HG03095 (cell line): ENCODE measurements around the gene ARF1.

Experiments
- ATAC-seq: cut with Tn5 transposase; IDR thresholded peaks from one replicate; pipeline ENCODE4 v1.9.1; 2021; ENCODE audit warnings: moderate library complexity; ENCODE audit not compliant: unreplicated experiment

ARF1 gene

GRCh38 chr1:228084797-228085196 is 2.3 kb downstream of the ARF1 start:
- ATAC-seq: no peak

- no peak for ATAC-seq
Measured at GRCh38 chr1:228085287-228085951, 2.9 kb downstream of the ARF1 start.

- no peak for ATAC-seq
Measured at GRCh38 chr1:228087771-228088251, 5.3 kb downstream of the ARF1 start.

DNA sequence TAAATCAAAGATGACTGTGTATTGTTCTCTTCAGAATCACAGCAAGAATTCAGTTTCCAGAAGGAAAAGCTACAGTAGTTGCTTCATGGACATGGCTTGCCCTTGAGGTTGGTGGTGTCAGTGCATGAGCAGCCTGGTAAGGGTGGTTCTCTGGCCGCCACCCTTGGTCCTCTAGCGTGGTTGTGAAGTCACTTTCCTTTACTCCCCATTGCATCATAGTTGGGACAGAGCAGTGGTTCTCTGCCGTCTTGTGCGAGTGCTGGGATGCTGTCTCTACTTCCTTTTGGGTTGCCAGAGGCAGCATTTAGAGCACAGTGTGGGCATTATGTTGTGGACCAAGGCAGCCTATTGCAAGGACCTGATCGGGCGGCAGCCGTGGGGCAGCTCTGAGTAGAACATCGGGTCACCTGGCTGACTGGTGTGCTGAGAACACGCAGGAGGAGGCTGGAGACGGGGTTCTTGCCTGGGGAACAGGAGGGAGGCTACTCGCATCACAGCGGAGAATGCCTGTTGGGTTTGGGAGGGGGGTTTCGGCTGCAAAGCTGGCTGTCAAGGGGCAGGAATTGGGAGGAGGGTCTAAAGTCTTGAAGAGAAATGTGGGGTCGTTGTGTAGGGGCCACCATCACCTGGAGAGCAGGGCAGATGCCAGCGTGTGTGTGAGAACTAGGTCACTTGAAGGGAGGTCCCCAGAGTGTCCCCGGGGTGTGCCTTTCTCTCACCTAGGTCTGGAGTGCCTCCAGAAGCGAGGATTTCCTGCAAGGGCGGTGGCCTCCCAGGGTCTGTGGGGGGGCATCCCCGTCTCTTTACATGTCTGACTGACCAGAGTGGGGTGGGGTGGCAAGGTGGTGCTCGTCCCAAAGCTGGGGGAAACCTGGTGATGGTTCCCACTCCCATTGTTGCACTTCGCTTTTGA is 6.3 kb downstream of the ARF1 start:
- ATAC-seq: no peak

- no peak for ATAC-seq
Measured at GRCh38 chr1:228089519-228090380, 7.2 kb downstream of the ARF1 start.

DNA sequence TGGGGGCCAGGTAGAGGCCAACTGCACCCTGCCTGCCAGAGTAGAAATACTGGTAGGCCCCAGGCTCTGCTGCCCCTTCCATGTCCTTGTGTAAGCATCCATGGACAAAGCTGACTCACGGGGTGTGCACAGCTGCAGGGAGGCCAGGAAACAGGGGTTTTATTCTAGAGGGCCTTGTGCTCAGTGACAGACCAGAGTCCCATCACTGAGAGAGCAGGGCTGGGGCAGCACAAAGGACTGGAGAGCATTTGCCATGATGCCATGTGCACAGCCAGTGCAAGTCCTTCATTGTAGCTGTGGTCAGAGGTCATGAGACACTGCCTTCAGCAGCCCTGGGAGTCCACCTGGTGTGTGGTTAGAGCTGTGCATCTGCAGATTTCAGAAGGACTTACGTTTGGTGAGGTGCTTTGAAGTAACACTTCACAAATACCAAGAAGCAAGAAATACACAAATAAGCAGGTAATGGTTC is 8.1 kb downstream of the ARF1 start:
- ATAC-seq: no peak

- ATAC-seq: no peak
Measured at GRCh38 chr1:228091084-228091483, 8.6 kb downstream of the ARF1 start.

DNA sequence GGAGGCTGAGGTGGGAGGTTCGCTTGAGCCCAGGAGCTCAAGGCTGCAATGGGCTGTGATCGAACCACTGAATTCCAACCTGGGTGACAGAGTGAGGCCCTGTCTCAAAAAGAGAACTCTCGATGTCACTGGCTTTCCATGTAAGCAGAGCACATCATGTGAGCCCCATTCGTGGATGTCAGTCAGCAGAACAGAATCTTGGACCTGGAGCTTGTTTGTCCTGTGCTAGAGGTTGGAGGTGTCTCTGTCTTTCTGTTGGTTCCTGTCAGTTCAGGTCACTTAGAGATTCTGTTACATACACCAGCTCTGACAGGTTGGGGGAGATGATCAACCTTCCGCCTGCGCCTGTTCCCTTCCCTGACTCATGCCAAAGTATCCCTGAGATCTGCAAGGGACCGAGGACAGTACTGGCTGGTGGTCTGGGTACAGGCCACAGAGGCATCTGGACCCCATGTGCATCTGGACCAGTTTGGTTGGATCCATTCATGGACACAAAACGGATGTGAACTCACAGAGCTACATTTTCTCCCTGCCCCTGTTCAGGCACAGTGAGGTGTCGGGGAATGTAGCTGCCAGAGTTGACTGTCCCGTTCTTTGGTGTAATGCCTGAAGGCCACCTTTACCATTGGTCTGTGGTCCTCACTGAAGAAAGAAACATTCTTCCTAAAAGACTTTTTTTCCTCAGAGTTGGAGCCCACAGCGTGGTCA is 10.0 kb downstream of the ARF1 start:
- ATAC-seq: no peak

DNA sequence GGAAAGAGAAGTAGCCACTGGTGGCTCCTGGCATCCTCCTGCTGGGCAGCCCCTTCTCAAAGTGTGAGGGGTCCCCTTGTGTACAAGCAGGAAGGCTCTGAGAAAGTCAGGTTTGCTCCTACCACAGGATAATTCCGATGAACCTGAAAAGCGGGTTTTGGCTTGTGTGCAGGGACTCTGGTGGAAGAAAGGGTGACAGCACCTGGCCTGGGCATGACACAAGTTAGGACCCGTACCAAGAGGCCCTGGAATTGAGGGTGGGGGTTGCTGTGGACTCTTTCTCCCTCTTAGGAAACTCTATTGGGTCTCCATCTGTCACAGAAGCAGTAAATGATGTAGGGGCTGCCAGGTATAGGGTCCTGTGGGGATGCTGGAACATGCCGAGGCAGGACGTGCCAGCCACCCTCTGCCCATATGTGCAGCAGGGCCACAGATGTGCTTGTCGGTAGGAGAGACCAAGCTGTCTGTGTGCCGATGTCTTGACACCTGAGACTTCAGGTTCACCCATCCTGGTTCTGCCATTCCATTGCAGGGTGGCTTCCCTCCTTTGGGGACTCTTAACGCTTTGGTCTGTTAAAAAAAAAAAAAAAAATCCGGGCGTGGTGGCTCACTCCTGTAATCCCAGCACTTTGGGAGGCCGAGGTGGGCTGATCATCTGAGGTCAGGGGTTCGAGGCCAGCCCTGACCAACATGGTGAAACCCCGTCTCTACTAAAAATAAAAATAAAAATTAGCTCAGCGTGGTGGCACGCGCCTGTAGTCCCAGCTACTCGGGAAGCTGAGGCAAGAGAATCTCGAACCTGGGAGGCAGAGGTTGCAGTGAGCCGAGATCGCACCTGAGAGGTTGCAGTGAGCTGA is 10.8 kb downstream of the ARF1 start:
- ATAC-seq: no peak

- no peak for ATAC-seq
Measured at GRCh38 chr1:228094432-228095016, 12.0 kb downstream of the ARF1 start.

DNA sequence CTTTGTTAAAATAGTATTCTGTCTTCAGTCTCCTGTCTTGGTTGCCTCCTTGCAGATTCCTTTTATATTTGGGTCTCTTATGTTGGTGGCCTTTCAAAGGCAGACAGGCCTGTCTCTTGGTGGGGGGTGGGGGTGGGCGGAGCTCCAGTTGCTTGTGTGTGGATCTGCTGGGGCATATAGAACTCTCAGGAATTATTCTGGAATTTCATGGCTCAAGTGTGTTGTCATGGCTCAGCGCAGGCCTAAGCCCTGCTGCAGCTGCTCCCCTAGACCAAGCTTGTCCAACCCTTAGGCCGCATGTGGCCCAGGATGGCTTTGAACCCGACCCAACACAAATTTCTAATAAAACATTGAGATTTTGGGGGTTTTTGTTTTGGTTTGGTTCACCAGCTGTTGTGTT is 12.7 kb downstream of the ARF1 start:
- ATAC-seq: no peak

DNA sequence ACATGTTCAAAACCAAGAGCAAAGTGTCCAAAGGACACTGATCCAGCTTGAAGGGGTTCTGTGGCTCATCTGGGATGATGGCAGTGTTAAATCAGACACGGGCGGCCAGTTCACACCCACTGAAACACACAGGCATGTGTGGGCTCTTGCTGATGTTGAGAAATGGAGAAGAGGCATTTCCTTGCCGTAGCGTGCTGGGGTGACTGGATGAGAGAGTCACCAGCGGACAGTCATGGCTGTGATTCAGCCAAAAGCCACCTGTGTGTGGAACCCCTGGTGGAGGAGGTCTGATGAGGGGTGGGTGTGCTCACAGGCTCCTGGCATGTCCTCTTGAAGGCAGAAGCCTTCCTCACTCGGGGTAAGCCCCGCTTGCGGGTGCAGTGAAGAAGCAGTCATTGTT is 13.4 kb downstream of the ARF1 start:
- ATAC-seq: no peak

DNA sequence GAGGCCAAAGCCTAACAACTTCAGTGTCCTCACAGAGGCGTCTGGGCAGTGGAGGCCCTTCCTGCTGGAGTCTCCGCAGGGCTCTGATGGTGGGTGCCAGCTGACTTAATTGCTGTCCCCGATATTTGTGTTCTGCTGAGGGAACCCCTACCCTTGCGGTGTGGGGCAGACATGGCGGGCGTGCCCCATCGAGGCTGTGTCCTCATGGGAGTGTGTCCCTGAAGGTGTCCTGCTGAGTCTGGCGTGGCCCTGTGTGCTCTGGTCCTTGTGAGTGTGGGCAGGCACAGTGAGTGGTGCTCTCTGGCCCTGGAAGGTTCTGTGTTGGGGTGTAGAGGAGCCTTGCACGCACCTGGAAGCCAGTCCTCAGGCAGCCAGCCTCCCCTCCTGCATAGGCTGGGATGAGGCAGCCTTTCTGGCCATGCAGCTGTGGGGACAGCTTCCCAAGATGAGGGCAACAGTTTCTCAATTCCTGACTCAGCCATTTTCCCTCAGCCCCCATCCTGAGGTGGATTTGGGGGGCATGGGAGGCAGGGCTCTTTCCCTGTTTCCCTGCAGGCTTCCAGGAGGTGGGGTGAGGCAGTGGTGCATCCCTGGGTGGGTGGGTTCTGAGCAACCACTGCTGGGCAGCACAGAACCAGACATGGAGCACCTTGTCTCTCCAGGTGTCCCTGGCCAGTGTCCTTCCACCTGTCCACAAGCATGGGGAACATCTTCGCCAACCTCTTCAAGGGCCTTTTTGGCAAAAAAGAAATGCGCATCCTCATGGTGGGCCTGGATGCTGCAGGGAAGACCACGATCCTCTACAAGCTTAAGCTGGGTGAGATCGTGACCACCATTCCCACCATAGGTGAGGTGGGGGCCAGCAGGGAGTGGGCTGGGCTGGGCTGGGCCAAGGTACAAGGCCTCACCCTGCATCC is 14.2 kb downstream of the ARF1 start:
- ATAC-seq: no peak

DNA sequence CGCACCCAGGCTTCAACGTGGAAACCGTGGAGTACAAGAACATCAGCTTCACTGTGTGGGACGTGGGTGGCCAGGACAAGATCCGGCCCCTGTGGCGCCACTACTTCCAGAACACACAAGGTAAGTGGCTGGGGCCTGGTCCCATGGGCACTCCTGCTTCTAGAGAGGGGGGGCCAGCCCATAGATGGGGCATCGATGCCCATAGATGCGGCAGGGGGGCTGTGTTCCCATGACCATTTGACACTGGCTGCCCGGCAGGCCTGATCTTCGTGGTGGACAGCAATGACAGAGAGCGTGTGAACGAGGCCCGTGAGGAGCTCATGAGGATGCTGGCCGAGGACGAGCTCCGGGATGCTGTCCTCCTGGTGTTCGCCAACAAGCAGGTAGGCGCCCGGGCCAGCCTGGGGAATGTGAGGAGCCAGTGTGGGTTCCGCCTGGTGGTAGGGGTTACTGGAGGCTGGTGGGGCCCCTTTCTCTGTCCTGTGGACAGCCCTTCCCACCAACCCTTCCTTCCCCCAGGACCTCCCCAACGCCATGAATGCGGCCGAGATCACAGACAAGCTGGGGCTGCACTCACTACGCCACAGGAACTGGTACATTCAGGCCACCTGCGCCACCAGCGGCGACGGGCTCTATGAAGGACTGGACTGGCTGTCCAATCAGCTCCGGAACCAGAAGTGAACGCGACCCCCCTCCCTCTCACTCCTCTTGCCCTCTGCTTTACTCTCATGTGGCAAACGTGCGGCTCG is 15.0 kb downstream of the ARF1 start:
- no peak for ATAC-seq

DNA sequence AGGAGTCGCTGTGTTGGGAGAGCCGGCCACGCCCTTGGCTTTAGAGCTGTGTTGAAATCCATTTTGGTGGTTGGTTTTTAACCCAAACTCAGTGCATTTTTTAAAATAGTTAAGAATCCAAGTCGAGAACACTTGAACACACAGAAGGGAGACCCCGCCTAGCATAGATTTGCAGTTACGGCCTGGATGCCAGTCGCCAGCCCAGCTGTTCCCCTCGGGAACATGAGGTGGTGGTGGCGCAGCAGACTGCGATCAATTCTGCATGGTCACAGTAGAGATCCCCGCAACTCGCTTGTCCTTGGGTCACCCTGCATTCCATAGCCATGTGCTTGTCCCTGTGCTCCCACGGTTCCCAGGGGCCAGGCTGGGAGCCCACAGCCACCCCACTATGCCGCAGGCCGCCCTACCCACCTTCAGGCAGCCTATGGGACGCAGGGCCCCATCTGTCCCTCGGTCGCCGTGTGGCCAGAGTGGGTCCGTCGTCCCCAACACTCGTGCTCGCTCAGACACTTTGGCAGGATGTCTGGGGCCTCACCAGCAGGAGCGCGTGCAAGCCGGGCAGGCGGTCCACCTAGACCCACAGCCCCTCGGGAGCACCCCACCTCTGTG is 15.9 kb downstream of the ARF1 start:
- no peak for ATAC-seq

GRCh38 chr1:228099331-228099732 is 16.8 kb downstream of the ARF1 start:
- ATAC-seq: no peak
